Activated naive CD4-positive, alpha-beta T cell treated with anti-CD3 and anti-CD28 coated beads, Interleukin-2, amount 50 U/mL, for 24 hours (primary cell): ENCODE data around the gene PIK3R5.
"Not testable (repeated sequence)": the region's sequence is repeated elsewhere in the genome, so short reads cannot be mapped to it uniquely, and the experiment has no call there.

Experiments used
- H3K27ac Mint-ChIP-seq: one replicate; pipeline ENCODE4 v1.8.0; 2021; ENCODE audit warnings: mild to moderate bottlenecking, mixed read lengths
- H3K27me3 Mint-ChIP-seq: one replicate; pipeline ENCODE4 v1.8.0; 2021; ENCODE audit warnings: mixed read lengths
- H3K36me3 Mint-ChIP-seq: one replicate; pipeline ENCODE4 v1.8.0; 2021; ENCODE audit warnings: mixed read lengths
- H3K4me1 Mint-ChIP-seq: one replicate; pipeline ENCODE4 v1.8.0; 2021; ENCODE audit warnings: mixed read lengths
- H3K4me3 Mint-ChIP-seq: one replicate; pipeline ENCODE4 v1.8.0; 2021; ENCODE audit warnings: mild to moderate bottlenecking, mixed read lengths
- H3K9me3 Mint-ChIP-seq: one replicate; pipeline ENCODE4 v1.8.0; 2021; ENCODE audit warnings: mixed read lengths

PIK3R5 gene

GRCh38 chr17:8859804-8860430 is 105.6 kb downstream of the PIK3R5 start:
- Mint-ChIP-seq H3K4me1 (peaks cover 18% of the 10 kb centered on the region), H3K27me3 (no peaks in the 10 kb centered on the region), H3K27ac (no peak overlapping the region), H3K36me3 (peaks cover 2% of the 10 kb centered on the region), H3K4me3 (no peak overlapping the region), H3K9me3 (no peaks in the 10 kb centered on the region)

- H3K27me3 Mint-ChIP-seq, result no peaks in the 10 kb centered on the region
- peak overlapping the region; percentile 11 for H3K4me3 Mint-ChIP-seq
- H3K9me3 Mint-ChIP-seq, result no peaks in the 10 kb centered on the region
- H3K36me3 Mint-ChIP-seq, result no peaks in the 10 kb centered on the region
- peaks cover 18% of the 10 kb centered on the region for H3K4me1 Mint-ChIP-seq
- H3K27ac Mint-ChIP-seq, result no peak overlapping the region
Observed at GRCh38 chr17:8859027-8859803, 106.3 kb downstream of the PIK3R5 start.

- H3K36me3 Mint-ChIP-seq, result no peaks in the 10 kb centered on the region
- no peaks in the 10 kb centered on the region for H3K9me3 Mint-ChIP-seq
- no peak overlapping the region for H3K4me3 Mint-ChIP-seq
- no peaks in the 10 kb centered on the region for H3K27me3 Mint-ChIP-seq
- peak overlapping the region; percentile 77 for H3K27ac Mint-ChIP-seq
- peaks cover 18% of the 10 kb centered on the region for H3K4me1 Mint-ChIP-seq
Observed at GRCh38 chr17:8857919-8858318, 107.6 kb downstream of the PIK3R5 start.

- Mint-ChIP-seq H3K27ac (no peak overlapping the region), H3K27me3 (no peaks in the 10 kb centered on the region), H3K4me1 (peaks cover 10% of the 10 kb centered on the region), H3K36me3 (no peaks in the 10 kb centered on the region), H3K9me3 (no peaks in the 10 kb centered on the region), H3K4me3 (no peak overlapping the region)
Observed at GRCh38 chr17:8856869-8857575, 108.5 kb downstream of the PIK3R5 start.

GRCh38 chr17:8856205-8856603 is 109.3 kb downstream of the PIK3R5 start:
- not testable (repeated sequence) for H3K27ac Mint-ChIP-seq, H3K36me3 Mint-ChIP-seq, H3K9me3 Mint-ChIP-seq, H3K4me1 Mint-ChIP-seq, H3K4me3 Mint-ChIP-seq, H3K27me3 Mint-ChIP-seq

- H3K36me3 Mint-ChIP-seq, result no peaks in the 10 kb centered on the region
- no peak overlapping the region for H3K4me3 Mint-ChIP-seq
- no peaks in the 10 kb centered on the region for H3K9me3 Mint-ChIP-seq
- H3K4me1 Mint-ChIP-seq, result peaks cover 4% of the 10 kb centered on the region
- no peaks in the 10 kb centered on the region for H3K27me3 Mint-ChIP-seq
- H3K27ac Mint-ChIP-seq, result no peak overlapping the region
Observed at GRCh38 chr17:8855477-8856204, 109.9 kb downstream of the PIK3R5 start.

- Mint-ChIP-seq H3K27me3 (no peaks in the 10 kb centered on the region), H3K27ac (no peak overlapping the region), H3K4me3 (no peak overlapping the region), H3K9me3 (no peaks in the 10 kb centered on the region), H3K4me1 (no peaks in the 10 kb centered on the region), H3K36me3 (no peaks in the 10 kb centered on the region)
Observed at GRCh38 chr17:8851600-8851999, 113.9 kb downstream of the PIK3R5 start.

GRCh38 chr17:8849311-8850041 is 116.0 kb downstream of the PIK3R5 start:
- no peaks in the 10 kb centered on the region for H3K27me3 Mint-ChIP-seq
- no peaks in the 10 kb centered on the region for H3K4me1 Mint-ChIP-seq
- H3K4me3 Mint-ChIP-seq, result no peak overlapping the region
- no peaks in the 10 kb centered on the region for H3K36me3 Mint-ChIP-seq
- H3K9me3 Mint-ChIP-seq, result no peaks in the 10 kb centered on the region
- H3K27ac Mint-ChIP-seq, result no peak overlapping the region

GRCh38 chr17:8847891-8848290 is 117.6 kb downstream of the PIK3R5 start:
- Mint-ChIP-seq H3K9me3 (no peaks in the 10 kb centered on the region), H3K36me3 (no peaks in the 10 kb centered on the region), H3K4me3 (no peak overlapping the region), H3K27ac (no peak overlapping the region), H3K27me3 (no peaks in the 10 kb centered on the region), H3K4me1 (no peaks in the 10 kb centered on the region)

GRCh38 chr17:8846768-8847211 is 118.7 kb downstream of the PIK3R5 start:
- H3K36me3 Mint-ChIP-seq, result peaks cover 2% of the 10 kb centered on the region
- no peak overlapping the region for H3K4me3 Mint-ChIP-seq
- H3K9me3 Mint-ChIP-seq, result no peaks in the 10 kb centered on the region
- H3K27ac Mint-ChIP-seq, result no peak overlapping the region
- no peaks in the 10 kb centered on the region for H3K27me3 Mint-ChIP-seq
- H3K4me1 Mint-ChIP-seq, result no peaks in the 10 kb centered on the region

- H3K27ac Mint-ChIP-seq, result no peak overlapping the region
- peaks cover 2% of the 10 kb centered on the region for H3K36me3 Mint-ChIP-seq
- no peaks in the 10 kb centered on the region for H3K4me1 Mint-ChIP-seq
- H3K4me3 Mint-ChIP-seq, result no peak overlapping the region
- no peaks in the 10 kb centered on the region for H3K9me3 Mint-ChIP-seq
- H3K27me3 Mint-ChIP-seq, result no peaks in the 10 kb centered on the region
Observed at GRCh38 chr17:8844229-8845218, 121.0 kb downstream of the PIK3R5 start.

- Mint-ChIP-seq H3K4me1 (no peaks in the 10 kb centered on the region), H3K36me3 (peaks cover 2% of the 10 kb centered on the region), H3K27ac (peak overlapping the region; percentile 61), H3K27me3 (no peaks in the 10 kb centered on the region), H3K4me3 (no peak overlapping the region), H3K9me3 (no peaks in the 10 kb centered on the region)
Observed at GRCh38 chr17:8843344-8843743, 122.2 kb downstream of the PIK3R5 start.

GRCh38 chr17:8841844-8842243 is 123.7 kb downstream of the PIK3R5 start:
- Mint-ChIP-seq H3K27me3 (no peaks in the 10 kb centered on the region), H3K4me1 (no peaks in the 10 kb centered on the region), H3K36me3 (peaks cover 2% of the 10 kb centered on the region), H3K4me3 (no peak overlapping the region), H3K9me3 (no peaks in the 10 kb centered on the region), H3K27ac (no peak overlapping the region)

- Mint-ChIP-seq H3K4me1 (no peaks in the 10 kb centered on the region), H3K27ac (no peak overlapping the region), H3K9me3 (no peaks in the 10 kb centered on the region)
Observed at GRCh38 chr17:8839410-8839935, 126.0 kb downstream of the PIK3R5 start.

More at GRCh38 chr17:8839410-8839935, 126.0 kb downstream of the PIK3R5 start:
- Mint-ChIP-seq H3K4me3 (no peak overlapping the region), H3K27me3 (no peaks in the 10 kb centered on the region), H3K36me3 (peaks cover 2% of the 10 kb centered on the region)
